ENCODE measurements around the gene NPAS2.

DNA sequence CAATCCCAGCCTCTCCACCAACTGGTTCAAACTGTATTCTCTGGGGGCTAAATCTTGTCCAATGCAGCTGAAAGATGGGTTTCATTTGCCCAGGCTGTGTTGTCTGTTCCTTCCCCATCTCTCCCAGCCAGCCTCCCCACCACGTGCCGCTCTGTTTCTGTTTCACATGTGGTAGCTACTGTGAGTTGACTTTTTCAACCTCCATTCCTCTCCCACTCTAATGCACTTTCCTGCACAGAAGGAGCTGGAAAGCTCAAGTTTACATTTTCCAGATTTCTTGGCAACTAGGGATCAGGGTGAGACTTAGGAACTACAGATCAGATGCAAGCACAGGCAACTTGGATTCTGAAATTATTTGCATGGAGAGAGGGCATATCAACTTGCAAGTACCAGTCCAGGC, 19.0 kb upstream of the NPAS2 start:
- TF ChIP-seq, protein P1, sequence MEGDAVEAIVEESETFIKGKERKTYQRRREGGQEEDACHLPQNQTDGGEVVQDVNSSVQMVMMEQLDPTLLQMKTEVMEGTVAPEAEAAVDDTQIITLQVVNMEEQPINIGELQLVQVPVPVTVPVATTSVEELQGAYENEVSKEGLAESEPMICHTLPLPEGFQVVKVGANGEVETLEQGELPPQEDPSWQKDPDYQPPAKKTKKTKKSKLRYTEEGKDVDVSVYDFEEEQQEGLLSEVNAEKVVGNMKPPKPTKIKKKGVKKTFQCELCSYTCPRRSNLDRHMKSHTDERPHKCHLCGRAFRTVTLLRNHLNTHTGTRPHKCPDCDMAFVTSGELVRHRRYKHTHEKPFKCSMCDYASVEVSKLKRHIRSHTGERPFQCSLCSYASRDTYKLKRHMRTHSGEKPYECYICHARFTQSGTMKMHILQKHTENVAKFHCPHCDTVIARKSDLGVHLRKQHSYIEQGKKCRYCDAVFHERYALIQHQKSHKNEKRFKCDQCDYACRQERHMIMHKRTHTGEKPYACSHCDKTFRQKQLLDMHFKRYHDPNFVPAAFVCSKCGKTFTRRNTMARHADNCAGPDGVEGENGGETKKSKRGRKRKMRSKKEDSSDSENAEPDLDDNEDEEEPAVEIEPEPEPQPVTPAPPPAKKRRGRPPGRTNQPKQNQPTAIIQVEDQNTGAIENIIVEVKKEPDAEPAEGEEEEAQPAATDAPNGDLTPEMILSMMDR (conservative IDR thresholded peaks at IDR 0.05; ENCODE audit: low read length) = no peak
- TF ChIP-seq EZH2phosphoT487 (IDR thresholded peaks at IDR 0.05; ENCODE audit: borderline replicate concordance) = no peak

Measured in Loucy (cell line).